ENCODE data around the gene STPG2.

DNA sequence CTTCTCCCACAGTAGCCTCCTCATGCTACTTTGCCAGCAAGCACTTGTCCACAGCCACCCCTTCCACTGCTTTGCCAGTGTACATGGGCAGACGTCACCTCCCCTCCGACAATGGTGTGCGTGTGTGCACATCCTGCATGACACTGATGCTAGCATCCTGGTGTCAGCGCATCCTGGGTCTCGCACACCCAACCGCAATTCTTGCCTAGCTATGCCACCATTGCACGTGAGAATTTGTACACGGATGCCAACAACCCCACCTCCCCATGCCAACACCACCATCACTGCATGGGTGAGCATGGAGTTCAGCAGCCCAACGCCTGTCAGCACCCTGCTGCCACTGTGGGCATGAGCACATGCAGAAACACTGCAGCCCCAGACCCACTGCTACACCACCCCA lies 550.0 kb downstream of the STPG2 start:
- TF ChIP-seq, protein P1, sequence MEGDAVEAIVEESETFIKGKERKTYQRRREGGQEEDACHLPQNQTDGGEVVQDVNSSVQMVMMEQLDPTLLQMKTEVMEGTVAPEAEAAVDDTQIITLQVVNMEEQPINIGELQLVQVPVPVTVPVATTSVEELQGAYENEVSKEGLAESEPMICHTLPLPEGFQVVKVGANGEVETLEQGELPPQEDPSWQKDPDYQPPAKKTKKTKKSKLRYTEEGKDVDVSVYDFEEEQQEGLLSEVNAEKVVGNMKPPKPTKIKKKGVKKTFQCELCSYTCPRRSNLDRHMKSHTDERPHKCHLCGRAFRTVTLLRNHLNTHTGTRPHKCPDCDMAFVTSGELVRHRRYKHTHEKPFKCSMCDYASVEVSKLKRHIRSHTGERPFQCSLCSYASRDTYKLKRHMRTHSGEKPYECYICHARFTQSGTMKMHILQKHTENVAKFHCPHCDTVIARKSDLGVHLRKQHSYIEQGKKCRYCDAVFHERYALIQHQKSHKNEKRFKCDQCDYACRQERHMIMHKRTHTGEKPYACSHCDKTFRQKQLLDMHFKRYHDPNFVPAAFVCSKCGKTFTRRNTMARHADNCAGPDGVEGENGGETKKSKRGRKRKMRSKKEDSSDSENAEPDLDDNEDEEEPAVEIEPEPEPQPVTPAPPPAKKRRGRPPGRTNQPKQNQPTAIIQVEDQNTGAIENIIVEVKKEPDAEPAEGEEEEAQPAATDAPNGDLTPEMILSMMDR (conservative IDR thresholded peaks at IDR 0.05) = no peak
- no peak for TF ChIP-seq EZH2 (IDR thresholded peaks at IDR 0.05; ENCODE audit: low read depth)
